ENCODE results near the gene HIPK3.

HIPK3 gene

GRCh38 chr11:33391893-33392251, 134.7 kb downstream of the HIPK3 start:
- DNase-seq (ENCODE audit: low spot score): no peak

GRCh38 chr11:33394431-33395109, 137.4 kb downstream of the HIPK3 start:
- no peak for DNase-seq (ENCODE audit: low spot score)

- no peak for DNase-seq (ENCODE audit: low spot score)
Measured at GRCh38 chr11:33396361-33396760, 139.2 kb downstream of the HIPK3 start.

GRCh38 chr11:33399421-33399820, 142.2 kb downstream of the HIPK3 start:
- DNase-seq (ENCODE audit: low spot score): no peak

GRCh38 chr11:33402066-33402465, 144.9 kb downstream of the HIPK3 start:
- no peak for DNase-seq (ENCODE audit: low spot score)

GRCh38 chr11:33403344-33403743, 146.2 kb downstream of the HIPK3 start:
- DNase-seq (ENCODE audit: low spot score): no peak

- no peak for DNase-seq (ENCODE audit: low spot score)
Measured at GRCh38 chr11:33405834-33406602, 148.8 kb downstream of the HIPK3 start.

Data from GM03348 (cell line).